ENCODE results near the gene COPS7A.
"Not testable (repeated sequence)": the region's sequence is repeated elsewhere in the genome, so short reads cannot be mapped to it uniquely, and the experiment has no call there.

The COPS7A gene

DNA sequence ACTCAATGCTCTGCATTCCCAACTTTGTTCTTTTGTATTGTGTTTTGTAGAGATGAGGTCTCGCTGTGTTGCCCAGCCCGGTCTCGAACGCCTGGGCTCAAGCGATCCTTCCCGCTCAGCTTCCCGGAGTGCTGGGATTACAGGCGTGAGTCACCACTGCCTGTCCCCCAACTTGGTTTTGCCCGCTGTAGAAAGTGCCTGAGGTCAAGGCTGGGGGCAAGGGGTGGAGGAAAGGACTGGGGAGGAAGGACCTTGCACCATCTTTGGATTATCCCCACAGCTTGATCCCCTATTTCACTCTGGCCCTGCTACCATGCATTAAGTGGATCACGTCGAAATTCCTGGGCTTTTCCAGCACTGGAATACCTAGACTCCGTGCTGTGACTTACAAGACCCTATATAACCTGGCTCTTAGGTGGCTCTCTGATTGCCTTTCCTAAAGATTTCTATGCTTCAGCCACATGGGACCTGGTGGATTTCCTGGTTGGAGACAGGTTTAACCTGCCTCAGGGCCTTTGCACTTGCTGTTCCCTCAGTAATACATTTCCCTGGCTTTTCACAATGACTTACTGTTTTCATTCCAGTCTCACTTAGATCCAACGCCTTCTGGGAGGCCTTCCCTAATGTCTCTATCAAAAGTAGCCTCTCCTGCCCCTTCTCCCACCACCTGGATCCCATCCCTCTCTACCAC, 22.6 kb upstream of the COPS7A start:
- no peak for DNase-seq (ENCODE audit: low spot score)

DNA sequence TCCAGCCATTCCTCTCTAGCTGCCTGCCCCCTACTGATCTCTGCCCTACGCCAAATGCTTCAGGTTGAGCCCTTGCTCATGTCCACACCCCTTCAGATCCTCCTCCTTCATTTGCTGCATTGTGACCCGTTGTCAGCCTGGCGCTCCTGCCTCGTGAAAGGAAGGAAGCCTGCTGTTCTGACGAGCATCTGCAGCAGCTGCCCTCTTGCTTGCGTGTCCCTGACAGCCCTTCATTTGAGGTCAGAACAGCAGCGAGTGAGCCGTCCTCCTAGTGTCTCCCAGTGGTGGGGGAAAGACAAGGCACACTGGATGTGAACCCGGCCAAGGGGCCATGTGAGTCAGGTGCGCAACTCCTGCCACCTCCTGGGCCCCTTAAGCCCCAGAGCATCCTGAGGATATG, 20.2 kb upstream of the COPS7A start:
- DNase-seq (ENCODE audit: low spot score): no peak

DNA sequence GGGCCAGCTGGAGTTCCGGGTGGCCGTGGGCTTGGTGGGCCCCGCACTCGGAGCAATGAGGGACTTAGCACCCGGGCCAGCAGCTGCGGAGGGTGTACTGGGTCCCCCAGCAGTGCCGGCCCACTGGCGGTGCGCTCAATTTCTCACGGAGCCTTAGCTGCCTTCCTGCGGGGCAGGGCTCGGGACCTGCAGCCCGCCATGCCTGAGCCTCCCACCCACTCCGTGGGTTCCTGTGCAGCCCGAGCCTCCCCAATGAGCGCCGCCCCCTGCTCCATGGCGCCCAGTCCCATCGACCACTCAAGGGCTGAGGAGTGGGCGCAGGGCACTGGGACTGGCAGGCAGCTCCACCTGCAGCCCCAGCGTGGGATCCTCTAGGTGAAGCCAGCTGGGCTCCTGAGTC, 15.5 kb upstream of the COPS7A start:
- DNase-seq (ENCODE audit: low spot score): not testable (repeated sequence)

DNA sequence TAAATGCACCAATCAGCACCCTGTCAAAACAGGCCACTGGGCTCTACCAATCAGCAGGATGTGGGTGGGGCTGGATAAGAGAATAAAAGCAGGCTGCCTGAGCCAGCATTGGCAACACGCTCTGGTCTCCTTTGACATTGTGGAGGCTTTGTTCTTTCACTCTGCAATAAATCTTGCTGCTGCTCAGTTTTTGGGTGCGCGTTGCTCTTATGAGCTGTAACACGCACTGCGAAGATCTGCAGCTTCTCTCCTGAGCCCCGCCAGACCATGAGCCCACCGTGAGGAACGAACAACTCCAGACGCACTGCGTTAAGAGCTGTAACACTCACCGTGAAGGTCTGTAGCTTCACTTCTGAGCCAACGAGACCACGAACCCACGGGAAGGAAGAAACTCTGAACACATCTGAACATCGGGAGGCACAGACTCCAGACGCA, 14.9 kb upstream of the COPS7A start:
- DNase-seq (ENCODE audit: low spot score): no peak

DNA sequence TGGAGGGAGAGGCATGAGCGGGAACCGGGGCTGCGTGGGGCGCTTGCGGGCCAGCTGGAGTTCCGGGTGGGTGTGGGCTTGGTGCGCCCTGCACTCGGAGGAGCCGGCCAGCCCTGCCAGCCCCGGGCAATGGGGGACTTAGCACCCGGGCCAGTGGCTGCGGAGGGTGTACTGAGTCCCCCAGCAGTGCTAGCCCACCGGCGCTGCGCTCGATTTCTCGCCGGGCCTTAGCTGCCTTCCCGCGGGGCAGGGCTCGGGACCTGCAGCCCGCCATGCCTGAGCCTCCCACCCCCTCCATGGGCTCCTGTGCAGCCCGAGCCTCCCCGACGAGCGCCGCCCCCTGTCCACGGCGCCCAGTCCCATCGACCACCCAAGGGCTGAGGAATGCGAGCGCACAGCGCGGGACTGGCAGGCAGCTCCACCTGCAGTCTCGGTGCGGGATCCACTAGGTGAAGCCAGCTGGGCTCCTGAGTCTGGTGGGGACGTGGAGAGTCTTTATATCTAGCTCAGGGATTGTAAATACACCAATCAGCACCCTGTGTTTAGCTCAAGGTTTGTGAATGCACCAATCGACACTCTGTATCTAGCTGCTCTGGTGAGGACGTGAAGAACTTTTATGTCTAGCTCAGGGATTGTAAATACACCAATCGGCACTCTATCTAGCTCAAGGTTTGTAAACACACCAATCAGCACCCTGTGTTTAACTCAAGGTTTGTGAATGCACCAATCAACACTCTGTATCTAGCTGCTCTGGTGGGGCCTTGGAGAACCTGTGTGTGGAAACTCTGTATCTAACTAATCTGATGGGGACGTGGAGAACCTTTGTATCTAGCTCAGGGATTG, 7.6 kb upstream of the COPS7A start:
- DNase-seq (ENCODE audit: low spot score): not testable (repeated sequence)

DNA sequence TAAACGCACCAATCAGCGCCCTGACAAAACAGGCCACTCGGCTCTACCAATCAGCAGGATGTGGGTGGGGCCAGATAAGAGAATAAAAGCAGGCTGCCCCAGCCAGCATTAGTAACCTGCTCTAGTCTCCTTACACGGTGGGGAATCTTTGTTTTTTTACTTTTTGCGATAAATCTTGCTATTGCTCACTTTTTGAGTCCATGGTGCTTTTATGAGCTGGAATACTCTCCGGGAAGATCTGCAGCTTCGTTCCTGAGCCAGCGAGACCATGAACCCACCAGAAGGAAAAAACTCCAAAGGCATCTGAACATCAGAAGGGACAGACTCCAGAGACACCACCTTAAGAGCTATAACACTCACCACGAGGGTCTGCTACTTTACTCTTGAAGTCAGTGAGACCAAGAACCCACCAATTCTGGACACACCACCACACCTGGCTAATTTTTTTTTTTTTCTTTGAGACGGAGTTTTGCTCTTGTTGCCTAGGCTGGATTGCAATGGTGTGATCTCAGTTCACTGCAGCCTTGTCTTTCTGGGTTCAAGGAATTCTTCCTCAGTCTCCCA, 6.9 kb upstream of the COPS7A start:
- no peak for DNase-seq (ENCODE audit: low spot score)

DNA sequence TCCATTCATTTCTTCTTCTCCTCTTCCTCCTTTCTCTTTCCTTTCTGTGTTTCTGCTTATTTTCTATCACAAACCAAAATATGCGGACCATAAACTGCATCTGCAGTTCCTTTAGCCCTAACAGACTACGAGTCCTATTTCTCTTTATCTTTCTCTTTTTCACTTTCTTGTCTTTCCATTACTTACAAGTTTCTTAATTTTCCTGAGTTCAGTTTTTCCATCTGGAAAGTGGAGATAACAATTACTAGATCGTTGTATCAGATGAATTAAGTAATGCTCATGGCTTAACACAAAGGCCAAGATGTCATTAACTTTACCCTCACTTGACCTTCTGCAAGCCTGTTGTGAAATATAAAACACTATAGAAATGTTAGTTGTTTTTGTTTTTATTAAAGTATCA, 983 bp upstream of the COPS7A start:
- DNase-seq (ENCODE audit: low spot score): no peak

DNA sequence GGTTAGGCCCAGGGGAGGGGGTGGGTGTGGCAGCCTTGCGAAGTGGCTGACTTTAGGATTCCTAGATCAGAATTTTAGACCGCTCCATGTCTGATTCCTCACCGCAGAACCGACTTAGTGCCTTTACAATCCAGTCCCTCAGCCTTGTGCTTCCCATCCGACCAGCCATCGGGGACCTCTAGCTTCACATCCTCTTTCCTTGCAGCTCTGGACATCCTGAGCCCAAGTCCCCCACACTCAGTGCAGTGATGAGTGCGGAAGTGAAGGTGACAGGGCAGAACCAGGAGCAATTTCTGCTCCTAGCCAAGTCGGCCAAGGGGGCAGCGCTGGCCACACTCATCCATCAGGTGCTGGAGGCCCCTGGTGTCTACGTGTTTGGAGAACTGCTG, 557 bp downstream of the COPS7A start:
- no peak for DNase-seq (ENCODE audit: low spot score)

DNA sequence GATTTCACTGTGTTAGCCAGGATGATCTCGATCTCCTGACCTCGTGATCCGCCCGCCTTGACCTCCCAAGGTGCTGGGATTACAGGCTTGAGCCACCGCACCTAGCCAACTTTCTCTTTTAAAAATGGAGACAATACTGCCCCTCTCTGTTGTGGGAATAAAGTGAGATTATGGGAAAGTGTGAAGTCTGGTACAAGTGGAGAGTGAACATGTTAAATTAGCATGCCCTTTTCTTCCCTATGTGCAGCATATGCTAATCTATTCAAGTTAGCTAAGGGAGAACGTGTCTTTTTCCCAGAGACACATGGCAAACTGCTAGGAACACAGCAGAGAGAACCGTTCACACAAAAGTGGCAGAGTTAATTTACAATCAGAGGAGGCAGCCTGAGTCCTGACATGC, 1.5 kb downstream of the COPS7A start:
- no peak for DNase-seq (ENCODE audit: low spot score)

DNA sequence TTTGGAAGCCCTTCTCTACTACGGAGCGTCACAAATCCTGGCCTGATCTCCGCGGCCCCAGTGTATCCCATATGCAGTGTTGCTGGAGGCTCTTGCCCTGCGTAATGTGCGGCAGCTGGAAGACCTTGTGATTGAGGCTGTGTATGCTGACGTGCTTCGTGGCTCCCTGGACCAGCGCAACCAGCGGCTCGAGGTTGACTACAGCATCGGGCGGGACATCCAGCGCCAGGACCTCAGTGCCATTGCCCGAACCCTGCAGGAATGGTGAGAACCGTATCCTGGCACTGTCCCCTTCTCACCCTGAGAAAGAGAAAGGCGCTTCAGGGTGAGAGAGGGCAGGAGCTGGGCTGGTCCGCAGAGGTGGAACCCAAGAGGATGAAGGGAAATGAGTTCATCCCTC, 5.3 kb downstream of the COPS7A start:
- DNase-seq (ENCODE audit: low spot score): no peak

DNA sequence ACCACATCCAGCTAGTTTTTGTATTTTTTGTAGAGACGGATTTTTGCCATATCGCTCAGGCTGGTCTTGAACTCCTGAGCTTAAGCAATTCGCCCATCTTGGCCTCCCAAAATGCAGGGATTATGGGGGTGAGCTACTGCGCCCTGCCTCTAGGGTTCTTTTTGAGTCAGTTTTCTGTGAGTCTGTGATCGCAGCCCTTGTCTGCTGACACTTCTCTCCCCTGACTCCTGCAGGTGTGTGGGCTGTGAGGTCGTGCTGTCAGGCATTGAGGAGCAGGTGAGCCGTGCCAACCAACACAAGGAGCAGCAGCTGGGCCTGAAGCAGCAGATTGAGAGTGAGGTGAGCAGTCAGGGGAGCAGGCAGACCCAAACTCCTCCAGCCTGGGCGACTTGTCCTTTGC, 6.3 kb downstream of the COPS7A start:
- no peak for DNase-seq (ENCODE audit: low spot score)

DNA sequence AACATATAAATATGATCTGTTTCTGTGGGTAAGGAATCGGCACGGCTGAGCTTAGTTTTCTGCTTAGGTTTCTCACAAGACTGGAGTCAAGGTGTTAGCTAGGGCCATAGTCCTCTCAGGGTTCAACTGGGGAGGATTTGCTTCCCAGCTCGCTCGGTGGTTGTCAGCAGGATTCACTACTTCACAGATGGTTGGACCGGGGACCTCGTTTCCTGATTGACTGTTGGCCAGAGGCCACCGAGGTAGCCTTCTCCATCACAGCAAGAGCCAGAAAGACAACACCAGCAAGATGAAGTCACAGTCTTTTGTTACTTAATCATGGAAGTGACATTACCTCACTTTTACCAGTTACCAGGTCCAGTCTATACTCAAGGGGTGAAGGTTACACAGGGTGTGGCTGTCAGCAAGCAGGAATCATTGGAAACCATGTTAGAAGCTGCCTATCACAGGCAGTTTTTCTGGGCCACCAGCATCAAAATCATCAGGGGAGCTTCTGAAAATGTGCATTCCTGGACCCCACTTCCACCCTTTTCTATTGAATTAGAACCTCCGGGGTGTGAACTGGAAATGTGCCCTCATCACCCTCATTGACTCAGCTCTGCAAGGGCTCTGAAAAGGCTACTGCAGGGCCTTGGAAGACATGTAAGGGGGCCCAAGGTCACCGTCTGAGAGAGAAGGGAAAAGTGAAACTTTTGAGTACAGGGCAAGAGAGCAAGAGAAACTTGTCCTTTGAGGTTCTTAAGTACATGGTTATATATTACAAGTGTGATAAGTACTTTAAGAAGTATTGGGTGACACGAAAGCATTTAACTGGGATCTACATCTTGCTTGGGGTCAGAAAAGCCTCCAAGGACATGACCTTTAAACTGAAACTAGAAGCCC, 10.9 kb downstream of the COPS7A start:
- no peak for DNase-seq (ENCODE audit: low spot score)

DNA sequence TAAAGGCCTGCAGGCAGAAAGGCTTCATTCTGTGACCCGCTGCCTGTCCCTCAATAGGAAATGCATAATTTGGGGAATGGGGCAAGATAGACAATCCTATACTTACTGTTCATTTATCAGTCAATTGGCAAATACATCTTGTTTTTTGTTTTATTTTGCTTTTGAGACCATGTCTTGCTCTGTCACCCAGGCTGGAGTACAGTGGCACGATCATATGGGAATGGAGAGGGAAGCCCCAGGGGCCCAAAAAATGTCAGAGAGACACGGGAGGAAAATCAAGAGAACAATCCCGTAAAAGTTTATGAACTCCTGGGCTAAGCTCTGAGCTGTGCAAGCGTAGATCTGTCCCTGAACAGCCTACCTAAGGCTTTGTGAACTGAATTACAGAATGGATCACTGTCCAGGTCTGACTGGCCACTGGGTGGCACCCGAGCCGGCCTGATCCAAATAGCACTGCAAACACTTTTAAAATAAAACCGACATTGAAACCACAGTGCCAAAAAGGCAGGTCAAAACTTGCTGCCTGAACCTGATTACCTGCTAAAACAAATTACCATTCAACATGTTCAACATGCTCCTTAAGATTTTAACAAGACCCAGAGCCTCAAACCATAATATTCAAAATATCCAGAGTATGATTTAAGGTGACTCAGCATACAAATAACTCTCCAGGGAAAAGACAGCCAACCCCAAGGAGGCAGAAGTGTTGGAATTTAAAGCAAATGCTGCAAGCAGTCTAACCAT, 11.8 kb downstream of the COPS7A start:
- DNase-seq (ENCODE audit: low spot score): peak; percentile 76

DNA sequence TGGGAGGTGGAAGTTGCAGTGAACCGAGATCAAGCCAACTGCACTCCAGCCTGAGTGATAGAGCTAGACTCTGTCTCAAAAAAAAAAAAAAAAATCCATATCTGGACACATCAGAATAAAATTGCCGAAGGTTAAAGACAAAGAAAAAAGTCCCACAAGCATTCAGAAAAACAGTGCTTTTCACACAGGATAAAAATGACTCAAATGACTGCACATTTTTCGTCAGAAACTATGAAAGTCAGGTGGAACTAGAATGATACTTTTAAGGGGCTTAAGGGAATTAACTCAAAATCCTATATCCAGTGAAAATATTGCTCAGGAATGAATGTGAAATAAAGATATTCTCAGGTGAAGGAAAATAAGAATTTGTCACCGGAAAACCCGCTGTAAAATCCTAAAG, 12.9 kb downstream of the COPS7A start:
- no peak for DNase-seq (ENCODE audit: low spot score)

DNA sequence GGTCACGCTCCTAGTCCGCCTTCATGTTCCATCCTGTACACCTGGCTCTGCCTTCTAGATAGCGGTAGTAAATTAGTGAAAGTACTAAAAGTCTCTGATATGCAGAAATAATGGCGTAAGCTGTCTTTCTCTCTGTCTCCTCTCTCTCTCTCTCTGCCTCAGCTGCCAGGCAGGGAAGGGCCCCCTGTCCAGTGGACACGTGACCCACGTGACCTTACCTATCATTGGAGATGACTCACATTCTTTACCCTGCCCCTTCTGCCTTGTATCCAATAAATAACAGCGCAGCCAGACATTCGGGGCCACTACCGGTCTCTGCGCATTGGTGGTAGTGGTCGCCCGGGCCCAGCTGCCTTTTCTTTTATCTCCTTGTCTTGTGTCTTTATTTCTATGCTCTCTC, 18.2 kb downstream of the COPS7A start:
- not testable (repeated sequence) for DNase-seq (ENCODE audit: low spot score)

DNA sequence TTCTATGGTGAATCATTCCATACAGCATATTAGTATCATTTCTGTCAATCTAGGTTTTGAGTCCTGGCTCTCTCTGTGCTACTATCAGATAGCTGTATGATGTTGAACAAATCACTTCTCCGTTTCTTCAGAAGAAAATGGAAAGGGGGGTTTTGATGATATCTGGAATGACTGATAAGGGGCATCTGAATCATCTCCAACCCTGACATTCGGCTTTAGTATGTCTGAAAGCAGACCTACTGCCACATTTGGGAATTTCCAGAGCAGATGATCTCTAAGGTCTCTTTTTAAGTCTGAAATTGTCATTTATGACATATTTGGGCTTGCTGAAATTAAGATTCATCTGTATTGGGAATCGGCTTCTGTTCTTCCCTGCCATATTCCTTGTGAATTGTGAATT, 19.0 kb downstream of the COPS7A start:
- DNase-seq (ENCODE audit: low spot score): no peak

DNA sequence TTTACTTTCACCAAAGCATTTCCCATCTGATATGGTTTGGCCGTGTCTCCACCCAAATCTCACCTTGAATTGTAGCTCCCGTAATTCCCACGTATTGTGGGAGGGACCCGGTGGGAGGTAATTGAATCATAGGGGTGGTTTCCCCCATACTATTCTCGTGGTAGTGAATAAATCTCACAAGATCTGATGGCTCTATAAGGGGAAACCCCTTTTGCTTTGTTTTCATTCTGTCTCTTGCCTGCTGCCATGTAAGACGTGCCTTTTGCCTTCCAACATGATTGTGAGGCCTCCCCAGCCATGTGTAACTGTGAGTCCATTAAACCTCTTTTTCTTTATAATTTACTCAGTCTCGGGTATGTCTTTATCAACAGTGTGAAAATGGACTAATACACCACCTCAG, 19.5 kb downstream of the COPS7A start:
- not testable (repeated sequence) for DNase-seq (ENCODE audit: low spot score)

DNA sequence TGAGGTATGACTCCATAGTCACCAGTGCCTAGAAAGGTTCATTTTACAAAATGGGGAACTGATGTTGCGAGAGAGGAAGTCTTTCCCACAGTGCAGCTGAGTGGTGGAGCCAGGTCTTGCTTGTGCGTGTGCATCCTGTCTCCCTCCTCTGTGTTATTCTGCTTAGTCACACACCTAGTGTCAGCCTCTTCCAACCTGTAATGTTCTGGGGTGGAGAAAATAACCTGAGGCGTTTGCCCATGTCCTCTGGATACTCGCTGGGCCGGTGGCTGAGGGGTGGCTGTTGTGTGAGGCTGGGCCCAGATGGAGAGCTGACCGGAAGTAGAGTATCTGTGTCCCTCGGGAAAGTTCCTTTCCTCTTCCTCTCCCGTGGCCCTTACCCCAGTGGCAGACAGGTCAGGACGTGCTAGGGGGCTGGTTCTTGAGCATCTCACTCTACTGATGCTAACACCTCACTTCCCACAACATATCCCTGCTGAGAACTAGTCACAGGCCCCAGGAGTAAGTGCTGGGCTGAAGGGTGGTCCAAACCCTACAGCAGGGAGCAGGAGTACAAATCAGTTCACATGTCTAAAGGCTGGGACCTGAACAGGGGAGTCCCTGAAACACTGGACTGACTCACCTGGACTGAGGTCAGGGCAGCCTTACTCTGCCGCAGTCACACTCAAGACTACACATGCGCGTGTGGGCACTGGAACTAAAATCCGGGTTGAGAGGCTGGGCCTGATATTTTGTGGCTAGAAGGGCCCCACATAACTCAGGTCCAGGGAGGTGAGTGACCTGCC, 22.1 kb downstream of the COPS7A start:
- no peak for DNase-seq (ENCODE audit: low spot score)

DNA sequence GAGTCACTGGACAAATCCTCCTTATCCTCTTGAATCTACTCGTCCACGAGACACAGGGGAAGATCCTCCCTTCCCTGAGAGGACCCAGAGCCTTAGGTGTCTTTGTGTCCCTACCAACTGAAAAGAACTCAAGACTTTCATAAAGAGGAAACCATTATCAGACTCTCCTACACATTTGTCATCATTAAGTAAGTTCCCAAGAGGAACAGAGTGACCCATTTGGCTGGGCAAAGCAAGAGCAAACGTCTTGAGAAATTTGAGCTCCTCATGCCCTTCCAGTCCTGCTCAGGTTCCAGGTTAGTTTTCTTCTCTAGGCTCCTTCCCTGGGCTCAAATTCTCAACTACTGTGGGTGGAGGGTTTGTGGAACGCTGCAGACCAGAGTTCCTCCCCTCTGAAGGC, 23.4 kb downstream of the COPS7A start:
- no peak for DNase-seq (ENCODE audit: low spot score)

DNA sequence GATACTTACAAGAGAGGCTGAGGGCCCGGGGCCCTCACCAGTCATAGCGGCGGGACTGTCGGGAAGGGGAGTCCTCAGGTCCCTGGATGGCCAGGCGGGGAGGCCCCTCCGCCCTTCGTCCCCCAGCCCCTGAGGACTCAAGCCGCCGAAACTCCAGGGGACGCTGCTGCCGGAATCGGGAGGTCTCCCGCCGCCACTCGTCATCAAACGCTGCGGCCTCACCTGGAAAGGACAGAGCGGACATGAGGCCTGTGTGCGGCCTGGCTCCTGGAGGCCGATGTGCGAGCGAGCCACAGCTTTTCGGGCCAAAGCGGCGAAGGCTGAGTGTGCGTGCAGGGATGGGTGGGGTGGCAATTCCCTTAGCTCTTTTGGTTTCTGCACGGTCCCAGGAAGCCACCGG, 24.9 kb downstream of the COPS7A start:
- no peak for DNase-seq (ENCODE audit: low spot score)

DNA sequence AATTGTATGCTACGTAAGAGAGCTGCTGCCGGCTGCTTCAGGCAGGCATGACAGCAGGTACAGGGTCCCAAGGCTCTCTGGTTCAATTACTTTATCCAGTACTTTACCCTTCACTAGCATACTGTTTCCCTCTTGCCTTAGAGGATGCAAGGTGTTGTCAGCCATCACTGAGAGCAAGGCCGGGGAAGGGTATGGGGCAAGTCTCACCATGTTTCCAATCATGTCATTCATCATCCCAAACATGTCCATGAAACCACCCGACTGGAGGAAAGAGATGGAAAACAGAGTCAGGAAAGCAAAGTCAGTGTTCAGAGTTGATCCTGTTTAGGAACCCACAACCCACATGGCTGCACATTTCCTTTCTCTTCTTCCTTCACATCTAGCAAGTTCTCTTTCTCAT, 26.7 kb downstream of the COPS7A start:
- no peak for DNase-seq (ENCODE audit: low spot score)

Data from AG20443 (cell line).